Loucy (cell line): ENCODE data around the gene ZCCHC4.

Source experiments
- H2AFZ ChIP-seq: fragments of 200-600 bp; sonication (generic); 2 replicates; pipeline ENCODE4 v1.6.0; 2016; ENCODE audit warnings: antibody characterized with exemption, mild to moderate bottlenecking, low read length, moderate library complexity
- H3F3A ChIP-seq: fragments of 200-600 bp; 2 replicates; pipeline ENCODE4 v1.6.0; 2016; ENCODE audit warnings: antibody characterized with exemption, low read depth, mild to moderate bottlenecking
- H3K27me3 ChIP-seq: fragments of 200-600 bp; sonication (generic); 2 replicates; pipeline ENCODE4 v1.6.1; 2014; ENCODE audit warnings: low read length, mild to moderate bottlenecking; ENCODE audit not compliant: insufficient read depth, poor library complexity, severe bottlenecking
- H3K36me3 ChIP-seq: fragments of 200-600 bp; sonication (generic); 2 replicates; pipeline ENCODE4 v1.6.1; 2016; ENCODE audit warnings: low read length; ENCODE audit not compliant: insufficient read depth
- H3K4me1 ChIP-seq: fragments of 200-600 bp; sonication (generic); 2 replicates; pipeline ENCODE4 v1.5.1; 2014; ENCODE audit warnings: low read length, mild to moderate bottlenecking; ENCODE audit not compliant: insufficient read depth, poor library complexity, severe bottlenecking
- H3K4me2 ChIP-seq: fragments of 200-600 bp; sonication (generic); 2 replicates; pipeline ENCODE4 v1.6.0; 2014; ENCODE audit warnings: antibody characterized with exemption, low read length, low read depth, mild to moderate bottlenecking; ENCODE audit not compliant: poor library complexity, severe bottlenecking
- H3K4me3 ChIP-seq: fragments of 200-600 bp; sonication (generic); 2 replicates; pipeline ENCODE4 v1.5.1; 2014; ENCODE audit warnings: low read length, mild to moderate bottlenecking, mixed read lengths; ENCODE audit not compliant: poor library complexity, severe bottlenecking
- H3K79me2 ChIP-seq: fragments of 200-600 bp; sonication (generic); 2 replicates; pipeline ENCODE4 v1.6.1; 2014; ENCODE audit warnings: low read length; ENCODE audit not compliant: insufficient read depth
- H3K9ac ChIP-seq: fragments of 200-600 bp; sonication (generic); 2 replicates; pipeline ENCODE4 v1.6.0; 2014; ENCODE audit warnings: mild to moderate bottlenecking, low read depth, low read length, moderate library complexity; ENCODE audit not compliant: poor library complexity, severe bottlenecking
- H3K9me2 ChIP-seq: fragments of 200-600 bp; sonication (generic); replicated peaks from 2 replicates; pipeline ENCODE4 v1.6.1; 2016; ENCODE audit warnings: low read depth, low read length, mixed read lengths
- H3K9me3 ChIP-seq: fragments of 200-600 bp; sonication (generic); 2 replicates; pipeline ENCODE4 v1.6.1; 2014; ENCODE audit warnings: mild to moderate bottlenecking, antibody characterized with exemption, low read length, low read depth; ENCODE audit not compliant: insufficient read depth
- H4K20me1 ChIP-seq: fragments of 200-600 bp; sonication (generic); 2 replicates; pipeline ENCODE4 v1.6.0; 2014; ENCODE audit warnings: antibody characterized with exemption, low read length, mild to moderate bottlenecking; ENCODE audit not compliant: insufficient read depth, poor library complexity, severe bottlenecking
- EZH2phosphoT487 ChIP-seq: fragments of 200-600 bp; IDR thresholded peaks from 2 replicates; pipeline ENCODE4 v1.6.1; 2018; ENCODE audit warnings: antibody characterized with exemption, mild to moderate bottlenecking, moderate library complexity, borderline replicate concordance
- TF ChIP-seq, protein P1 (sequence below): fragments of 200-600 bp; sonication (generic); conservative IDR thresholded peaks from 2 replicates; pipeline ENCODE4 v1.5.1; 2014; ENCODE audit warnings: mild to moderate bottlenecking, antibody characterized with exemption, low read length

Gene ZCCHC4

DNA sequence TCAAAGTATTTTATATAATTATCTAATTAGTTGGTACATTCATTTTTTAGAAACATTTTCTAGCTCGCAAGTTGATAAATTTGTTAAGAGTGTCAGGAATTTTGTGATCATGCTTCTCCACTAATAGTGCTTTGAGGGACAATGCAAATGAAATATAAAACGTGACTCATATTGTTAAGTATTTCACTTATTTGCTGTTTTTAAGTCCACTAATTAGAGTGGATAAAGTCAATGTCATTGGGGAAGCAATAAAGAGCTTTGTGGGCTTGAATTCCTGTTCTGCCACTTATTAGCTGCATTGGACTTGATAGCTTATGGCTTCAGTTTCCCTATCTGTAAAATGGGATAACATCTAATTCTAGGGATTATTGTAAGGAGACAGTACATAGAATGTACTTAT, 38.0 kb downstream of the ZCCHC4 start:
- H3K27me3 ChIP-seq, result no peaks in the 10 kb centered on the region
- no peak overlapping the region for H2AFZ ChIP-seq
- TF ChIP-seq, protein P1, sequence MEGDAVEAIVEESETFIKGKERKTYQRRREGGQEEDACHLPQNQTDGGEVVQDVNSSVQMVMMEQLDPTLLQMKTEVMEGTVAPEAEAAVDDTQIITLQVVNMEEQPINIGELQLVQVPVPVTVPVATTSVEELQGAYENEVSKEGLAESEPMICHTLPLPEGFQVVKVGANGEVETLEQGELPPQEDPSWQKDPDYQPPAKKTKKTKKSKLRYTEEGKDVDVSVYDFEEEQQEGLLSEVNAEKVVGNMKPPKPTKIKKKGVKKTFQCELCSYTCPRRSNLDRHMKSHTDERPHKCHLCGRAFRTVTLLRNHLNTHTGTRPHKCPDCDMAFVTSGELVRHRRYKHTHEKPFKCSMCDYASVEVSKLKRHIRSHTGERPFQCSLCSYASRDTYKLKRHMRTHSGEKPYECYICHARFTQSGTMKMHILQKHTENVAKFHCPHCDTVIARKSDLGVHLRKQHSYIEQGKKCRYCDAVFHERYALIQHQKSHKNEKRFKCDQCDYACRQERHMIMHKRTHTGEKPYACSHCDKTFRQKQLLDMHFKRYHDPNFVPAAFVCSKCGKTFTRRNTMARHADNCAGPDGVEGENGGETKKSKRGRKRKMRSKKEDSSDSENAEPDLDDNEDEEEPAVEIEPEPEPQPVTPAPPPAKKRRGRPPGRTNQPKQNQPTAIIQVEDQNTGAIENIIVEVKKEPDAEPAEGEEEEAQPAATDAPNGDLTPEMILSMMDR, result no peak
- no peak for TF ChIP-seq EZH2phosphoT487
- no peaks in the 10 kb centered on the region for H3F3A ChIP-seq
- H3K4me3 ChIP-seq, result no peak overlapping the region
- no peak overlapping the region for H3K4me2 ChIP-seq
- no peaks in the 10 kb centered on the region for H3K9me2 ChIP-seq
- H4K20me1 ChIP-seq, result no peaks in the 10 kb centered on the region
- no peaks in the 10 kb centered on the region for H3K9me3 ChIP-seq
- H3K4me1 ChIP-seq, result no peaks in the 10 kb centered on the region
- H3K79me2 ChIP-seq, result no peaks in the 10 kb centered on the region
- H3K9ac ChIP-seq, result no peak overlapping the region
- H3K36me3 ChIP-seq, result peaks cover 11% of the 10 kb centered on the region; the same call in 1 of the 2 replicates

- TF ChIP-seq, protein P1, result no peak
- TF ChIP-seq EZH2phosphoT487, result no peak
- Histone ChIP-seq H4K20me1 (no peaks in the 10 kb centered on the region), H3K9me2 (no peaks in the 10 kb centered on the region), H3F3A (no peaks in the 10 kb centered on the region), H2AFZ (no peak overlapping the region), H3K4me1 (no peaks in the 10 kb centered on the region), H3K79me2 (no peaks in the 10 kb centered on the region), H3K9me3 (no peaks in the 10 kb centered on the region), H3K27me3 (no peaks in the 10 kb centered on the region), H3K4me3 (no peak overlapping the region), H3K36me3 (peaks cover 11% of the 10 kb centered on the region; the same call in 1 of the 2 replicates), H3K4me2 (no peak overlapping the region), H3K9ac (no peak overlapping the region)
These were observed 39.3 kb downstream of the ZCCHC4 start for GRCh38 chr4:25351777-25352416.

DNA sequence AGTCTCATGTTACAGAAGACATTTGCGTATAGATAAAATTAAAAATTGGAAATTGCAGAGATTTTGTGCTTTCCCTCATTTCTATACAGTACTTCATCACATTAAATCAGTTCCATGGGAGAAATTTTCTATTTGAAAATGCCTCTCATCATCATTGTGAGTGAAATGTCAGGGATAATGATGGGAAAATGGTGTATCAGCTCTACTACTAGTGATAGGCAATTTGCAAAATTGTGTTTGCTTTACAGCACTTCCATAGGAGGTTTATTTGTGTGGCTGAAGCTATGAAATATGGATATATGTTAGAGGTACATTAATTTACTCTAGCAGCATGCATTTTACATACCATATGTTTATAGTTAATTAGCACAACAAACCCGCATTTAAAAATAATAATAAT, 43.5 kb downstream of the ZCCHC4 start:
- Histone ChIP-seq H3K4me1 (no peaks in the 10 kb centered on the region), H3K36me3 (peaks cover 10% of the 10 kb centered on the region; the same call in 1 of the 2 replicates), H3K79me2 (no peaks in the 10 kb centered on the region), H3K4me2 (no peak overlapping the region), H3K9me3 (no peaks in the 10 kb centered on the region), H4K20me1 (no peaks in the 10 kb centered on the region), H3K4me3 (no peak overlapping the region), H3K27me3 (no peaks in the 10 kb centered on the region), H3F3A (no peaks in the 10 kb centered on the region), H2AFZ (no peak overlapping the region), H3K9me2 (no peaks in the 10 kb centered on the region), H3K9ac (no peak overlapping the region)
- no peak for TF ChIP-seq EZH2phosphoT487
- TF ChIP-seq, protein P1, result no peak
